NCI-H774 (cell line): ENCODE data around the gene USP13.
"Not testable (repeated sequence)": the region's sequence is repeated elsewhere in the genome, so short reads cannot be mapped to it uniquely, and the experiment has no call there.

Experiments used
- DNase-seq: peaks from one replicate; lab custom pipeline; 2025; lab: John Stamatoyannopoulos, UW

Gene USP13

GRCh38 chr3:179734497-179735281 is 81.8 kb downstream of the USP13 start:
- DNase-seq = no peak

DNA sequence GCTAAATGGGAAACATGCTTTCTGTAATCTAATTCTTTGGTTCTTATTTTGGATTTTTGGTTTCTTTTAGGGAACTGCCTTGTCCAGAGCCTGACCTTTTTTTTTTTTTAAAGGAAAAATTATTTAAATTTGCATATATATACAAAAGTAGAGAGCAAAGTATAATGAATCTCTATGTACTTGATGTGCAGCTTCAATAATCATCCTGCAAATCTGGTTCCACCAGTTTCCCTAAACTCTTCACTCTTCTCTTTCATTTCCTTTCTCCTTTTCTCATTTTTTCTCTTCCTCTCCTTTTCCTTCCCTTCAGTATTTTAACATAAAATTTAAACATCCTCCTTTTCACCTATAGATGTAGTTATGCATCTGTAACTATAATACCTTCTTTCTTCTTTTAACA is 82.5 kb downstream of the USP13 start:
- DNase-seq = no peak

DNA sequence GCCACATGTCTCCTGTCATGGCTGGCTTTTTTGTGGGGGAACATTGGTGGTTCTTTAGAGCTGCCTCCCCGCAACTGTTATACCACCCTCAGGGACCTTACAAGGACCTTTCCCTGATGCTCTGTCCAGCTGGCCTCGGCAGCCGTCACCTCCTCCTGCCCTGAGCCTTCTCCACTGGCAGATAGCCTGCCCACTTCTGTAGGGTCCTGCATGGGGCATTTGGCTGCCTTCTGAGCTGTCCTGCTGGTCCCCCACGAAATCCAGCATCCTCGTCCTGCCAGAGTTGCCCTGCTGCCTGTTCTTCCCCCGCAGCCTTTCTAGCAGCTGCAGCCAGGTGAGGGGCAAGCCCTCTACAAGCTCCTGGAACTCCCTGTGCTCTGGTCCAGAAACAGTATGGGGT is 86.2 kb downstream of the USP13 start:
- no peak for DNase-seq

DNA sequence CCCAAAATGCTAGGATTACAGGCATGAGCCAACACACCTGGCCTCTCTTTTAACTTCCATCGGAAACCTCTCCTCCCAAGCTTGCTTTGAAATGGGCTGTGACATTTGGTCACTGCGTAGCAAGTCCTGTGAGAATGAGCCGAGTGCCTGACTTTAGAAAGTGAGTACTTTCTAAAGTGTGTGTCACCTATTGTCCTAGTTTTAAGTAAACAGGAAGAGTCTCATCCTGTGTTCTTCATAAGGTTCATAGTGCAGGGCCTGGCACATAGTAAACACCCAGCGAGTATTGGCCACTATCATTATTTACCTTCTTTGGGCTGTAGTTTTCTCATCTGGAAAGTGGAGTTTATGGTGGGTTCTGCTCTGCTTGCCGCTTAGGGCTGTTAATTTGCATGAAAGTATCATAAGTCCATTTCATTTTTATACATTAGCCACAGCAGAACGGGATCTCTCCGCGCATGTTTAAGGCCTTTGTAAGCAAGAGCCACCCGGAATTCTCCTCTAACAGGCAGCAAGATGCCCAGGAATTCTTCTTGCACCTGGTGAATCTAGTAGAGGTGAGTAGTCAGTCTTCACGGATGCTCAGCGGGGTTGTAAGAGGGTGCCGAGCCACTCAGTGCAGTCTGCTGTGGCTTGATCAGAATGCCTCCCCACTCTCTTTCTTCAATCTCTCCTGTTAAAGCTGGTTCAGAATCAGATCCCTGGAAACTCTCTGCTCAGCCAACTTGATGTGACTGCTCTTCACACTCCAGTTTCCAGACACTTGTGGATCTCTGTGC is 87.2 kb downstream of the USP13 start:
- no peak for DNase-seq

GRCh38 chr3:179743913-179744312 is 91.1 kb downstream of the USP13 start:
- DNase-seq = no peak

DNA sequence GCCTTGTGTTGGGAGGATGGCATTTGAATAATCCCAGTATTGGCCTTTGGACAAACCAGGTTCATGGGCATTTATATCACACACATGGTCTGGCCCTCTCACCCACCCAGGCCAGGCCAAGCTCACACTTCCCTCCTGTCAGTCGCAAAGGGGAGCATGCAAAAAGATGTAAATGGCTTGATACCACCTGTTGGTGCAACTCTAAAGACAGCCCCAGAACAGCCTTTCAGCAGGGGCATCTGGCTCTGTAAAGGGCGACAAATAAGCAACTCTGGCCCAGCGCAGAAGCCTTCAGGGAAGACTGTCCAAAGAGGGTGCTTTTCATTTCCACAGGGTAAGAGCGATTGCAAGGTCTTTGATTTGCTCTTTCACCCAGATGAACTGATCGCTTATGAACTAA is 91.8 kb downstream of the USP13 start:
- no peak for DNase-seq

GRCh38 chr3:179745079-179745478 is 92.2 kb downstream of the USP13 start:
- DNase-seq = no peak

GRCh38 chr3:179745716-179746115 is 92.9 kb downstream of the USP13 start:
- DNase-seq = no peak

- peak; percentile 13 for DNase-seq
Observed at GRCh38 chr3:179750720-179751328, 98.0 kb downstream of the USP13 start.

GRCh38 chr3:179760944-179761343 is 108.1 kb downstream of the USP13 start:
- no peak for DNase-seq

DNA sequence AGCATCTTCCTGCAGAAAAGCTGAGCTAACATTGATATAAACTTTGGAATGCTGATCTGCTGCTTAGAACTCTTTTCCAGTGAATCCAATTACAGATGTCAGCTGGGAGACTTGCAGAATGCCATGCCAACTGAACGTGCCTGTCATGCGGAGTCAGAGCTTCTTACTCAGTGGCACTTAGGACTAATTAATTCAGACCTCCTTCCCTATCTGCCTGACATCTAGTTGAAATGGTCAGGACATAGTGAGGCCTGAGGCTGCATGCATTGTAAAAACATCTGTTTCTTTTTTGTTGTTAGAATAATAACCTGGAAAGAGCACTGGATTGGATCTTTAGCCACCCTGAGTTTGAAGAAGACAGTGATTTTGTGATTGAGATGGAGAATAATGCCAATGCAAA is 112.6 kb downstream of the USP13 start:
- no peak for DNase-seq

- DNase-seq = no peak
Observed at GRCh38 chr3:179766416-179767133, 113.7 kb downstream of the USP13 start.

DNA sequence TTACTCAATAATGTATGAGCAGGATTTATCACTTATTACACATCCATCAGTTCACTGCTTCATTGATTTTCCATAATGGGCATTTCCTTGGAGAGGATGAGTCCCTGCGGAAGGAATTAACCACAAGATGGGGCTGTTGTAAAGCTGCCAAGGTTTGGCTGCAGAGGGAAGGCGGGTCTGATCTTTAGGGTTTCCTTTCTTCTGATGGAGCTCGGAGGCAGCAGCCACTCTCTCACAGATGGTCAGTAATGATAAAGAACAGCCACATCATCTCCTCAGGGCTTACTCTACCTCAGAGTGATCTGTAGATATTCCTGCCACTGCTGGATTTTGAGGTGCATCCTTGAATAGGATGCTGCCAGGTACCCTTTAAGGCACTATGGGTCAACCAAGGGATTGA is 115.2 kb downstream of the USP13 start:
- DNase-seq = no peak

DNA sequence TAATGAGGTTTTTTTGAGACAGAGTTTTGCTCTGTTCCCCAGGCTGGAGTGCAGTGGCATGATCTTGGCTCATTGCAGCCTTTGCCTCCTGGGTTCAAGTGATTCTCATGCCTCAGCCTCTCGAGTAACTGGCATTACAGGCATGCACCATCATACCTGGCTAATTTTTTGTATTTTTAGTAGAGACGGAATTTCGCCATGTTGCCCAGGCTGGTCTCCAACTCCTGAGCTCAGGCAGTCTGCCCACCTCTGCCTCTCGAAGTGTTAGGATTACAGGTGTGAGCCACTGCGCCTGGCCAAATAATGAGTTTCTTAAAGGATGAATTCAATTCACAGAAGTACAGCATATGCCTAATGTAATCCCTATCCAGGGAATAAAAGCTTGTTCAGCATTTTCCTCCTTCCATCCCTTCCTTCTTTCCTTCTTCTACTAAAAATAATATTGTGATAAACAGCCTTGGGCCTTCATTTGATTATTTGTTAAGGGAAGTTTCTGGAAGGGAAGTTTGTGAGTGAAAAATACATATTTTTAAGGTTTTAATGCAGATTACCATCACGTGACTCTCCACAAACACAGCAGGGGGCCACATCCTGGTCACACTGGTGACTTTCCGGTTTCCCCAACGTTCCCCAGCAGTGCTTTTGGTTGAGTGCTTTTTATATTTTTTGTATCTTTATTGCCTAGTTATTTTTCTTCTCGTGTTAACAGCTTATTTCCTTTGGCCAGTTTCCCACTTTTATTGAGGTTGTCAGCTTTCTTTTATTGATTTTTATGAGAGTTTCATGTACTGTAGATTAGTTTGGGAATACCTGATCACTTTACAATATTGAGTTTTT is 116.8 kb downstream of the USP13 start:
- no peak for DNase-seq

GRCh38 chr3:179771797-179772196 is 119.0 kb downstream of the USP13 start:
- no peak for DNase-seq

- DNase-seq = no peak
Observed at GRCh38 chr3:179772297-179772696, 119.5 kb downstream of the USP13 start.

- DNase-seq = no peak
Observed at GRCh38 chr3:179775416-179776122, 122.7 kb downstream of the USP13 start.

- DNase-seq = not testable (repeated sequence)
Observed at GRCh38 chr3:179782841-179783240, 130.0 kb downstream of the USP13 start.

DNA sequence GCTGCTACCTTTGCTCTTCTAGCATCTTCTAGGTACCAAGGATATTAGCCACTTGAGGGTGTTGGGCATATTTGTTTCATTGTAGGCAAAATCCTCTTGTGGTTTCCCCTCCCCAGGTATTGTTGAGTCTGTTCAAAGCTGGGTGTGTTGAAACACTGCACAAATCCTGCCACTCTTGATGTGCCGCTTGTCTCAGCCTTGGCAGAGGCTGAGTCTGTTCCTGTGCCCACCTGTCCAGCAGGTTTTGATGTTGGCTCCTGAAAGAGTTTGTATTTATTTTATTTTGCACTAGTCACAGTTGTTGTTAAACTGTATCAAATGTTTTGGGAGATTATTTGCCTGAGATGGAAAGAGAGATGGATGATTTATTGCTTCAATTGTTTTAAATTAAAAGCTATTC is 136.2 kb downstream of the USP13 start:
- no peak for DNase-seq

DNA sequence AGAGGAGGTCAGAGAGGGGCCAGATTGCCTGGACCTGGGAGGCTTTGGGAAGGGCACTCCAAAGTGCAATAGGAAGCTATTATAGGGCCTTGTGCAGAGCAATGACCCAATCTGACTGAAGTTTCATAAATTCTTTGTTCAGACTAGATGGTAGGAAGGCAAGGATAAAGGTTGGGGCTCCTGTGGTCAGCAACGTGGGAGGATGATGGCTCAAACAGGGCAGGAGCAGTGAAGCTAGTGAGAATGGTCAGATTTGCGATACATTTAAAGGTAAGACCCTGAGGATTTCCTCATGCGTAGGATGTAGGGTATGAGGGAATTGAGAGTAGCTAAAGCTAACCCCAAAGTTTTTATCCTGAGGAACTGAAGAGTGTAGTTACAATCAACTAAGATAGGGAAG is 139.0 kb downstream of the USP13 start:
- DNase-seq = no peak

DNA sequence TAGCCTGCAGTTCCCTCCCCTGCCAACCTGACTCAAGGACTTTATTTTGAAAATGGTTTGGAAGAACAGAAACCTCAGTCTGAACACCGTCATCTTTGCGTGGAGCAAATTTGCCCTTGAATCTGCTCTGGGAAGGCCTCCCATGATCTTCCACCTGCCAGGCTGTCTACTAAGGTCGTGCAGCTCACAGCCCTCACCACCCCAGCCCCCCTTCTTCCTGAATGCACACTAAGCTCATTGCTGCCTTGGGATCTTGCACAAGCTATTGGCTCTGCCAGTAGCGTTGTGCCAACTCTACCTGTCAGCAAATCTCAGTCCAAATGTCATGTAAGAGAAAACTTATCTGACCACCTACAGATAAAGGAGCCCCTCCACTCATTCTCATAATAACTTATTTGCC is 141.5 kb downstream of the USP13 start:
- DNase-seq = no peak
